GM21367 (cell line): ENCODE measurements around the gene CNTNAP2.
"Not testable (repeated sequence)": the region's sequence is repeated elsewhere in the genome, so short reads cannot be mapped to it uniquely, and the experiment has no call there.

ENCODE experiments used
- ATAC-seq: cut with Tn5 transposase; IDR thresholded peaks from one replicate; pipeline ENCODE4 v1.9.1; 2021; ENCODE audit not compliant: unreplicated experiment

Gene CNTNAP2

DNA sequence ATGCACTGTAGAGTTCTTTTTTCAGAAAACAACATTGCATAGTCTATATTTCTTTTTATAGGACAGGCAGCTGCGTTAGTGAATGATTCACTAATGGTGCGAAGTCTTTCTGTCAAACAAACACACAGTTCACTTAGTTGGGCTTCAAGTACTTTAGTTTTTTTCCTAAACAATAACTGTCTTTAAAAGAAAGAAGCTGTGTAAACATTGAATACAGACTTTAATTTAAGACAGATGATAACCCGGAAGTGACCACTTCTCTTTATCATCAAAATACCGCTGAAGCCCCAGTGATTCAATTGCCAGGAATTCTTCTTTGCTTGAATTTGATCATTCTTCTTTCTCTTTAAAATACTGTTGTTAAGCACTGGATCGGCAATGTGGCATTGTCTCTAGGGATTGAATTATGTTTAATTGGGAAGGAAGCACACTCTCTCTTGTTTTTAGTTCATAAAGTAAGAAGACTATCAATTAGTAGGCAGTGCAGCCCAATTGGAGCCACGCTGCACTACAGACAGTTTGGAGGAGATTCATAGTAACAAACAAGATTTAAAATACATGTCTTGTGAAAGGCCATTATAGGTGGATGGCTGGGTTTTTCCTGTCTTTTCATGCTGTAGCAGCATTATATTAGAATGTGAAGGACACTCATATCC is 30.4 kb downstream of the CNTNAP2 start:
- no peak for ATAC-seq

DNA sequence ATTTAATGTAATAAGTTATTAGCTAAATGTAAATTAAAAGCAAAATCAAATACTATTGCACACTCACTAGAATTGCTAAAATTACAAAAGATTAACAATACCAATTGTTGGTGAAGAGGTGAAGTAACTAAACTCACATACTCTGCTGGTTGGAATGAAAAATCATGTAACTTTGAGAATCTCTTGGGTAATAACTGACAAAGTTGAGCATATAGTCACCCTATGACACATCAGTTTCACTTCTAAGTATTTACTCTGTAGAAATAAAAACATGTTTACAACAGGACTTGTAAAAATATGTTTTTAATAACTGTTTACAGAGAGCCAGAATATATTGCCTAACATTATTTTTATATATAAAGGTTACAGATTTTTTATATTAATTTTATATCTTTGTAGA is 33.6 kb downstream of the CNTNAP2 start:
- no peak for ATAC-seq

DNA sequence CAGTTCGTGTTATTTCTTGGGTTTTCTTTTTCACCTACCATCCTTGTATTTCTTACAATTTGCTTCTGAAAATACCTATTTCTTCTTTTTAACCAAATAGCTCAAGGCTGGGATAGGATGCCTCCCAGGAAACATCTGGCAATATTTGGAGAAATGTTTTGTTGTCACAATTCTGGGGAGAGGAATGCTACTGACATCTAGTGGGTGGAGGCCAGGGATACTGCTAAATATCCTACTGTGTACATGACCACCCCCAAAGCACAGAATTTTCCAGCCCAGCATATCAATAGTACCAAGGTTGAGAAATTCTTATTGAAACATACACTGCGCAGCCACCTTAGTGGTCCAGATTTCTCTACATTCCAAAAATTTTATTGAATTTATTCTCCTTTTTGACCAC is 55.5 kb downstream of the CNTNAP2 start:
- ATAC-seq = no peak

DNA sequence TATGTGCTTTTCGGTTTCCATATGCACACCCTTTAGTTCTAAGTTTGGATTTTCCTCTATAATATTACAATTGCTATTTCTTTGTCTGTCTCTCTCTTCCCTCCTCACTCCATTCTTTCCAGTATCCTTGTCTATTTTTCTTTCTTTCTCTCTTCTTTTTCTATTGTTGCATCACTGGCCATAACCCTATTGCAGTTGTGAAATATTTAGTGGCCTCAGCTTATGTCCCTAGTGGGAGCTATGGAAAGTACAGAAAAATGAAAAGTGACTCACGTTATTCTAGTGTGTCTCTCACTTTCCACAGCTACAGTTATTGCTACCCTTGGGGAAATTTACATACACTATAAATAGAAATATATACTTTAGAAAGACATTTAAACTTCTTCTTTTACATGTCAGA is 59.1 kb downstream of the CNTNAP2 start:
- ATAC-seq = no peak

DNA sequence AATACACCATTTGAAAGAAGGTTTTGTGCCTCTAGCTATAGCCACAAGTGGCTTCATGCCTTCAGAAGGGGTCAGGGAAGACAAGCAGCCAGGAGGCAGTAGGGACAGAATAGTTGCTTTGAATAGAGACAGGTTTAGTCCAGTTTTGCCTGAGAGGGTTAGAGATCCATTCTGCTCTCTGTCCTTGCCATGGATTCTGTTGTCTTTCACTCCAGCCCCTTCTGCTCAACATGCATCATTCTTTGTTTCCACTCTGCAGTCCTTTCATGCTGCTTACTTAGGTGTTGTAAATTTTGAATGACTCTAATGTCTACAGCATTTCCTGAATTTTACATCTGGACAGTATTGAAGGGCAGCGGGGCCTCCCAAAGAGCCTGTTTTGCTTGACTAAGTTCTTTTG is 60.3 kb downstream of the CNTNAP2 start:
- no peak for ATAC-seq

DNA sequence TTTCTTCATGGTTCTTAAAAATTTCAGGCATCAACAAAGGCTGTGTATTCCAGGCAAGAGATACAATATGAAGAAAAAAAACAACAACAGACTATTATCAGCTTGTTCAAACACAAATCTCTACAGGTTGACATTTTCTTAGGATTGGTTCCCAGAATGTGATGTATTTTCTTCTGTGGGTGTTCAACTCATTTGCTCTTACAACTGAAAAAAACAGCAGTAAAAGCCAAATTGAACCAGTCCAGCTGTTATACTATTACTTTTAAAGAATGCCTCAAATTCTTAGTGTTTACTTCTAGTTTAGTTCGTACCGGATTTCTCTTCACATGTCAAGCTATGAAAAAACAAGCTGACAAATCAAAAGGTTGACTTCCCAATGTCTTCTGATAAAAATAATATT is 60.7 kb downstream of the CNTNAP2 start:
- no peak for ATAC-seq

DNA sequence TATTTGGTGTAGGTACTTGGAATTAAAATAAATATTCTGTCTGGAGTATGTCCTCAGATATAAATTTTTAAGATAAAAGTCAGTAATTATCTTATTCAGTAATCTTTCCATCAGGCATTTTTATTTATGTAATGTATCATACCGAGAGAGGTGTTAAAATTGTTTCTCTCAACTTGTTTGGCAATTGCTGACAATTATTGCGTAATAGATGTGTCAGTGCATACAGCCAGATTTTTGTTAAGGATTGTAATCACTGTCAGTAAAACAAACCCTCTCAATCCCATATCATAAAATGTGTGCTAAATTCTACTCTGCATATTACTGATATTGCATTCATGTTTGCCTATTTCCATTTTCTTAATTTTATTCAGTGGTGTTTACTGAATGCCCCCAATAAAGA is 69.2 kb downstream of the CNTNAP2 start:
- ATAC-seq = no peak

DNA sequence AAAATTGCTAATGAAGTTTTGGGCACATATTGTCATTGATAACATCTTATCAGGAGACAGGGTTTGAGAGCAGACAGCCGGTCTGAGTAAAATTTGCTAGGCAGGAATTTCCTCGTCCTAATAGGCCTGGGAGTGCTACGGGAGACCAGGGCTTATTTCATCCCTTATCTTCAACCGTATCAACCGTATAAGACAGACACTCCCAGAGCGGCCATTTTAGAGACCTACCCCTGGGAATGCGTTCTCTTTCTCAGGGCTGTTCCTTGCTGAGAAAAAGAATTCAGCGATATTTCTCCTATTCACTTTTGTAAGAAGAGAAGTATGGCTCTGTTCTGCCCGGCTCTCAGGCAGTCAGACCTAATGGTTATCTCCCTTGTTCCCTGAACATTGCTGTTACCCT is 74.8 kb downstream of the CNTNAP2 start:
- ATAC-seq = not testable (repeated sequence)

DNA sequence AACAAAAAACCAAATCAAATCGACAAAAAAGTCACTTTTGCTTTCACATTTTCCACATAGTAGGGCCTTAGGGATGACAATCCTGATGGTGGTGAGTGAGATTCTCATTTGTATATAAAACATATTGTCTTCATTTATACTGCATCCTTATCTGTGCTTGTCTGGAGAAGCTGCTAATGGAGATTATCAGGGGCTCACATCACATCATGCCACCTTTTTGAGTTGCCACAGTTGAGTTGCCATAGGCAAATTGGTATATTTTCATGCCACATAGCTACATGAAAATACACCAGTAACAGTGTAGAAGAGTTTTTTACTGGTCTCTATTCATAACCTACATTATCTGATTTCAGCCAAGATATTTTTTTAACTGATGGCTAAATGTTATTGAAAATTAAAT is 85.3 kb downstream of the CNTNAP2 start:
- ATAC-seq = no peak

DNA sequence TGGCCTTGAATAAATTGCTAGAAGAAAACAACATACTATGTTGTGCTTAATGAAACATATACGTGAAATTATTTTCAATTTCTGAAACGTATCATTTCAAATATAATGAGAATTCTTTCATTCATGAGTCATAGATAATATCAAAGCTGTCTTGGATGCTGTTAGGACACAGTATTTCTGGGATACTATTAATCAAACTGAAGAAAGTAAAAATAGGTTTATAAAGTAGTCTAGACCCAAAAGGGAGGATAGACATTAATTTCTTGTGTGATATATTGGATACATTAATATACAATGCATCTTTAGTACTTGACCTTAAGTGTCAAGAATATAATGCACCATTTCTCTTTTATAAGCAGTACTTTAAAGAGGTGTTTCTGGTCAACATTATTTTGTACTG is 89.7 kb downstream of the CNTNAP2 start:
- ATAC-seq = no peak

DNA sequence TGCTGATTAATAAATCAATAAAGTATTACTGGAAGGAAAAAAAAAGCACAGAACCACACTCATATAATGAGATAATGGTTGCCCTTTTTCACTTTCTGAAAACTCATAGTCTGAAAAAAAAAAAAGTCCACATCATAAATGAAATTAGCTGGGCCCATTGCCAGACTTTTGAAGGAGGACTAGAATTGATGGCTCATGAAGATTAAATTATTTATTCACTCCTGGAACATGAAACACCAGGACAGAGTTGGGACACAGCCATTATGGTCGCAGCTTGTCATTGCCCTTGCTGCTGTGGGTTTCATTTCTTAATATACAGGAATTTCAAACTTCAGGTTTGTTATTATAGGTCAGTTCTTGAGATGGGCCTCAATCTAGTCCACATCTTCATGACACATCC is 91.9 kb downstream of the CNTNAP2 start:
- no peak for ATAC-seq

DNA sequence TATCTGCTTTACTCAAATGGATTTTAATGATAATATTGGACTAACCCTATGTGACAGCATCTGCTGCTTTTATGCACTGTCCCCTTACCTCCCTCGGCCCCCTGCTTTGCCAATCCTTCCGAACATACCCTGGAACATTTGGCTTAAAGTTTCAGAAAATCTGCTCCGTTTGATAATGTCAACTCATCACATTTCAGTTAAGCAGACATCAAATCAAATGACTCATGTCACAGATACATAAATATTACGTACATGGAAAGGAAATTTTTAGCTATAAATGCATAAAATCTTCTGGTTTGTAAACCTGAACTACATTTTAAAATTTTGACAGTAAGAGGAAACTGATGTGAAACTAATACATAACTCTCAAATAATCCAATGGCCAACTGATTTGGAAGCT is 98.2 kb downstream of the CNTNAP2 start:
- ATAC-seq = no peak

DNA sequence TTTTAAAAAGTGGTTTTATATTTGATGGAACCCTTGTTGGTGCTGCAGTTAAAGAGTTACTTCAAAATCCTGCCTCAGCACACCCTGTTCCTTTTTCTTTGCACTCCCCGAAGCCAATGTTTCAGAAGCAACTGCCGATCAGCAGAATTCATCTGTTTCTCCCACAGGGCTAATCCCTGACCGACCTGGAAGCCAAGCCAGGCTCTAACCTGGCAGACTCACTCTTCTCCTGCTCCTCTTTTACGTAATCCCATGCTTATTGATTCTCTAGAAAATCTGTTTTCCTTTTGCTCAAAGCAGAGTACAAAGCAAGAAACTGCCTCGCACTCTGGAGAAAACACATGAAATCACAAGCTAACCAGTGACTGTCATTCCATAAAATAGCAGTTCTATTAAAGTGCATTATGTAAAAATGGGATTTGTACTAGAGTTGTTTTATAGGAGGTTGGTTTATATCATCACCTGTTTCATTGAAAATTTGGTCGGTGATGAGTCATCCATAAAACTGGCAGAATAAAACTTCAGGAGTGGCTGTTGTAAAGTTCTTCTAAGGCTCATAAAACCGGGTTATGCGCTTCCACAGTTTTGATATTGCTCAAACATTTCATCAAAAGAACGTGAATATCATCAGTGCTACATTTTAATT is 99.9 kb downstream of the CNTNAP2 start:
- no peak for ATAC-seq

DNA sequence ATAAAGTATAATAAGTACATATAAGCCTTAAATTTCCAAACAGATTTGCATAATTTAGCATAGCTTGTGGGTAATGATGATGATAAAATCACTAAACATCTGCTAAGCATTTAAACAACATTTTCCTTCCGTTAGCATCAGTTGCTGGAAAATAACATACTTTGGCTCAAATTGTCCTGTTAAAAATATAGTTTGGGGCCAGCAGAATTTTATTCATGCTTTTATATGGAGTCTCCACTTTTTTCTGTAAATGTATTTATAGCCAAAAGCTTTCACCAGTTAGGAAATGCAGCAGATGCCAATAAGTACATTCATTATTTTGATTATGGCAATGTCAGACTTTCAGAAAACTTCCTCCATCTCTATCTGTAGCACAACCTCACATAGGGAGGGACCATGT is 107.2 kb downstream of the CNTNAP2 start:
- ATAC-seq = no peak

DNA sequence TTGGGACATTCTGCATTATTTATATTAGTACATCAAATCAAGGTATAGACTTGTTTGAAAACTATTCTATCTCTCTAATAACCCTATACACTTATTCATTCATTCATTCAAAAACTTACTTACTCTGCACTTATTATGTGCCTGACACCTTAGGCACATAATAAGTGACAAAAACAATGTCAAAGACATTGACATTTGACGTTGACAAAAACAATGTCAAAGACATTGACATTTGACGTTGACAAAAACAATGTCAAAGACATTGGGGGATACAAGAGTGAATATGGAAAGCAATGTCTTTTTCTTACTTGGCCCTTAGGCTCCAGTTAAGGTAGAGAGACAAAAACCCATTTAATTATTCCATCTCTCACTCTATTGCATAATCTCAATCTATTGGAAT is 116.0 kb downstream of the CNTNAP2 start:
- no peak for ATAC-seq

DNA sequence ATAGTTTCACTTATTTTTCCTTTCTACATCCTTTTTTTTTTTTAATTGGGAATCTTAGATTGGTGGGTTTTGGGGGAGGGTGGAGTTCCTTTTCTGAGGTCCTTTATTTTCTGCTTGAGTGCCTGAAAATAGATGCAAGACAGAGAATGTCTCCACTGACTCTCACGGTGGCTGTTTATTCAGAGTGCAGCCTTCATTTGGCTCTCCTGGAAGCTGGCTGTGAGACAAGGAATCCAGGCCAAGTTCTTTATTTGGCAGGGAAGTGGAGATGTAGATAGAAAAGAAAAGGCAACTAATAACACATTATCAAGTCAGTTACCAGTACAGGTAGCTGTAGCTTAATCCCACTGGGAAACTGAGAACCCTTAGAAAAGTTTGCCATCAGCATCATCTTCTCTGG is 118.6 kb downstream of the CNTNAP2 start:
- ATAC-seq = no peak

DNA sequence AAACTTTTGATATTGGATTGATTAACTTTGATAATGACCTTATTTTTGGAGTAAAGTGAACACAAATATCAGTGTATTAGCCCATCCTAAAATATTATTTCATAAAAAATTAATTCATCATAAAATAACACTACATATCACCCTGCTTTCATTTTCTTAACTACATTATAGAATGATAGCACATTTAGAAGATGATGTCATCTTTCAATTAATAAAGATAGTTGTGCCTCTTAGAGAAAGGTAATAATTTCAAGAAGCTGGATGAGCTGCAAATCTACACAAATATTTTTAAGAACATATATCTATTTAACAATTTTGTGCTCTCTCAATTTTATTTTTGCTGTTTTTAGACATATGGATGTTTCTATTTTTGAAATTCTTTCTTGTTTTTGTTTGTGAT is 126.1 kb downstream of the CNTNAP2 start:
- no peak for ATAC-seq

DNA sequence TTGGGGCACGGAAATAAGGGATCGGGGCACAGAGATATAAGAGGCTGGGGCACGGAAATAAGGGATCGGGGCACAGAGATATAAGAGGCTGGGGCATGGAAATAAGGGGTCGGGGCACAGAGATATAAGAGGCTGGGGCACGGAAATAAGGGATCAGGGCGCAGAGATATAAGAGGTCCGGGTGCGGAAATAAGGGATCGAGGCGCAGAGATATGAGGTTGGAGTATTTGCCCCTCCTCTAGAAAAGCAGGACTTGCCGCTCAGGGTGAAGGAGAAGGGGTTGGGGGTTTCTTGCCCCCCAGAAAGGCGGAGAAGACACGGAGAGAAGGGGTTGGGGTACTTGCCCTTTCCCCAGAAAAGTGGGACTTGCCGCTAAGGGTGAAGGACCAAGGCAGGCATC is 131.4 kb downstream of the CNTNAP2 start:
- not testable (repeated sequence) for ATAC-seq

DNA sequence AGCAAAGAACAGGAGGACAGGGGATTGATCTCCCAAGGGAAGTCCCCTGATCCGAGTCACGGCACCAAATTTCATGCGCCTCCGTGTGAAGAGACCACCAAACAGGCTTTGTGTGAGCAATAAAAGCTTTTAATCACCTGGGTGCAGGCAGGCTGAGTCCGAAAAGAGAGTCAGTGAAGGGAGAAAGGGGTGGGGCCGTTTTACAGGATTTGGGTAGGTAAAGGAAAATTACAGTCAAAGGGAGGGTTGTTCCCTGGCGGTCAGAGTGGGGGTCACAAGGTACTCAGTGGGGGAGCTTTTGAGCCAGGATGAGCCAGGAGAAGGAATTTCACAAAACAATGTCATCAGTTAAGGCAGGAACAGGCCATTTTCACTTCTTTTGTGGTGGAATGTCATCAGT is 132.1 kb downstream of the CNTNAP2 start:
- ATAC-seq = not testable (repeated sequence)

DNA sequence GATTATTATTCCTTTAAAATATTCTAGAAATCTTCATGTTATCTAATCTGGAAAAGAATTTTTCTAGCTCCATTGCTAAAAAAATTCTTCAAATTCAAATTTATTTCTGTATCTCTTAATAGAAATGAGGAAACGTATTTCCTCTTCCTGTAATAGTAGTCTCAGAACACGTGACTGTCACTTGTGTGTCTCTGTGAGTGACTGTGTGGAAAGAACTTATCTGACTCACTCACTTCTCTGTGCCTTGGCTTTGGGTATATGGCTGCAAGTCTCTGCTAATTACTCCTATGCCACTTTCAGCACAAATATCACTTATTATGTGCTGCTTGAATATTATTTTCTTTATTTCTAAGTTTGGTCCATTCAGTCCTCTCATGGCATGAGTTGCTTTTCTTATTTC is 132.7 kb downstream of the CNTNAP2 start:
- no peak for ATAC-seq

DNA sequence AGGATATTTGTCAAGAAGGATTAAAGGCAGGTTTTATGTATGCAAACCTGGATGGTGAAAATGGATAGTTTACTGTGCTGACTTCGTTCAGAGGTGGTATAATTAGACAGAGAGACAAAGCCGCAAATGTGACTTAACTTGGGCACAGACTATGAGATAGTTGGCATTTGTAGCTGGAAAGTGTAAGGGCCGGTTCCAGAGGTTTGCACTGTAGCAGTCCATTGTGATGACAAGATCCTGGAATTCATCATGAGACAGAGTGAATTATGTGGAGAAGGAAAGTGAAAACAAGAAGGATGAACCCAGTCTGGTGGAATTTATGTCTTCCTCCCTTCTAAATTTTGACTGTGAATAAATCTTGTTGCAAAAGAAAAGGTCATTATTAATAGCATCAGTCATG is 139.0 kb downstream of the CNTNAP2 start:
- no peak for ATAC-seq

DNA sequence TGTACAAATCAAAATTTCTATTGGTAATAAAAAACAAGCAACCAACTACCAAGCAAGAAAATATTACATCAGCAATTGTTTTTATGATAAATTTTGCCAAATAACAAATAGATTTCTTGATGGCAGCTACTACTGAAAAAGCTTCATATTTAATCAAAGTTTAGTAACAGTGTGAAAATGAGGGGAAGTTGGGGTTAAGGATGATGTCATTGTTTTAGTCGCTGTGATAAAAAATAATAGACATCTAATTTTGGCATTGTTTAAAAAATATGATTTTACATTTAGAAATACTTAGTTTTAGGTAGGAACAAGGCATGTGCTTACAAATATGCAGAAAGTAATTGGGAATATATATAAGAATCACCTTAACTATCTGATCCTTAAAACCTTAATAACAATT is 145.9 kb downstream of the CNTNAP2 start:
- no peak for ATAC-seq

DNA sequence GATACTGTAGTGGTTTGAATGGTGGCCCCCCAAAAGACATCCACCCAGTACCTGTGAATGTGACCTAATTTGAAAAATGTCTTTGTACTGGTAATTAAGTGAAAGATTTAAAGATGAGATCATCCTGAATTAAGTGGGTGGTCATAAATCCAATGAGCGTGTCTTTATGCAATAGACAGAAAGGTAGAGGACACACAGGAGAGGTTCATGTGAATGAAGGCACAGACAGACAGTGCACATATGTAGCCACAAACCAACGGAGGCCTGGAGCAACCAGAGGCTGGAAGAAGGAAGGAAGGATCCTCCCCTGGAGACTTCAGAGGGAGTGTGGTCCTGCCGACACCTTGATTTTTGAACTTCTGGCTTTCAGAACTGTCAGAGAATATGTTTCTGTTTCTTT is 160.3 kb downstream of the CNTNAP2 start:
- no peak for ATAC-seq
